ACC112 (cell line): ENCODE results near the gene CFAP47.
"Not testable (repeated sequence)": the region's sequence is repeated elsewhere in the genome, so short reads cannot be mapped to it uniquely, and the experiment has no call there.

Experiments
- H2AFZ ChIP-seq: fragments of 200-600 bp; sonication (generic); one replicate; pipeline ENCODE4 v1.6.0; 2017; ENCODE audit warnings: antibody characterized with exemption, low read length; ENCODE audit not compliant: unreplicated experiment
- H3K27ac ChIP-seq: fragments of 200-600 bp; sonication (generic); 2 replicates; pipeline ENCODE4 v1.5.1; 2014; ENCODE audit warnings: low read depth, mild to moderate bottlenecking, antibody characterized with exemption, low read length, moderate library complexity
- H3K27me3 ChIP-seq: fragments of 200-600 bp; sonication (generic); 2 replicates; pipeline ENCODE4 v1.6.1; 2014; ENCODE audit warnings: mild to moderate bottlenecking, antibody characterized with exemption, low read length, moderate library complexity, mixed read lengths; ENCODE audit not compliant: insufficient read depth
- H3K36me3 ChIP-seq: fragments of 200-600 bp; sonication (generic); 2 replicates; pipeline ENCODE4 v1.6.1; 2016; ENCODE audit warnings: mild to moderate bottlenecking, antibody characterized with exemption, low read length, moderate library complexity, mixed read lengths; ENCODE audit not compliant: insufficient read depth
- H3K4me1 ChIP-seq: fragments of 200-600 bp; sonication (generic); one replicate; pipeline ENCODE4 v1.6.1; 2016; ENCODE audit warnings: low read length, mixed read lengths; ENCODE audit not compliant: insufficient read depth, unreplicated experiment, control insufficient read depth
- H3K4me3 ChIP-seq: fragments of 200-600 bp; sonication (generic); 2 replicates; pipeline ENCODE4 v1.5.1; 2014; ENCODE audit warnings: mild to moderate bottlenecking, low read depth, low read length
- H3K79me2 ChIP-seq: fragments of 200-600 bp; sonication (generic); one replicate; pipeline ENCODE4 v1.6.0; 2016; ENCODE audit warnings: low read length; ENCODE audit not compliant: control insufficient read depth, unreplicated experiment, insufficient read depth

The CFAP47 gene

DNA sequence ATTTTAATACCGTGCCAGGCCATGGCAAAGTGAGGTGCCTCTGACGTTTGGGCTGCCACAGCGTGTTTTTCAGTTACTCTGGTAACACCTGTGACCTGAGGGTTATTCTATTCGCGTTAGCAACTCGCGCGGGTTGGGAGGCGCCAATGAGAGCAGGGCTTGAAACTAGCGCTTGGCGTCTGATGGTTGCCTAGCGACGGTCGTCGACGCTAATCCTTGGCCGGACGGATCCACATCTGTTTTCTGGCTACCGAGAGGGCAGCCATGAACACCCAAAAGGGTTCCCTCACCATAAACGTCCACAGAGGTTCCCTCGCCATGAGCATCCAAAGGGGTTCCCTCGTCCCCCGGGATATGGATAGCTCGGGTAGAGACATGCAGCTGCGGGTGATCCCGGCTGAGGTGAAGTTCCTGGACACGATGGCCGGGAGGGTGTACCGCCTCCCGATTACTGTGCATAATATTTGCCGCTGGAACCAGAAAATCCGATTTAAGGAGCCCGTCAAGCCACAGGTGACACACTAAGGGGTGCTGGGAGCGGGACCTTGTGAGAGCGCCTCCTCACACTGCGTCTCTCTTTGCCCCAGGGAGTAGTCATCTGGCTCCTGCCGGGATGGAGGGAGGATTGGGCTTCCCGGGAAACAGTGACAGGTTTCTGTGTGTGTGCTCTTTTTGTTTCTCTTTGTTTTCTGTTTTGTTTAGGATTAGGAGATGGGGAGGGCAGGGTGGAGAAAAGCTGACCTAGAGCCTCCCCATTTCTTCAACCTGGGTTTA is at the start of gene CFAP47:
Gene CFAP47, plus strand, starts transcription at position 199 of the 774 bp plus-strand sequence. Its CDS starts 66 bp downstream, at position 265.
- H3K27me3 ChIP-seq, result no peaks in the 10 kb centered on the region
- H3K4me3 ChIP-seq, result no peak within 1 kb of the TSS
- H2AFZ ChIP-seq, result no peak within 1 kb of the TSS
- H3K36me3 ChIP-seq, result no peaks in the 10 kb centered on the region
- H3K4me1 ChIP-seq, result no peaks in the 10 kb centered on the region
- no peaks in the 10 kb centered on the region for H3K79me2 ChIP-seq
- H3K27ac ChIP-seq, result no peak within 1 kb of the TSS

- no peak overlapping the region for H3K4me3 ChIP-seq
- no peaks in the 10 kb centered on the region for H3K27me3 ChIP-seq
- H3K36me3 ChIP-seq, result no peaks in the 10 kb centered on the region
- no peak overlapping the region for H3K27ac ChIP-seq
- H2AFZ ChIP-seq, result no peak overlapping the region
- H3K4me1 ChIP-seq, result no peaks in the 10 kb centered on the region
- H3K79me2 ChIP-seq, result no peaks in the 10 kb centered on the region
Observed at GRCh38 chrX:35880601-35881000, 38.9 kb upstream of the CFAP47 start.

GRCh38 chrX:35886135-35886534 is 33.4 kb upstream of the CFAP47 start:
- Histone ChIP-seq H3K4me3 (no peak overlapping the region), H3K4me1 (no peaks in the 10 kb centered on the region), H3K79me2 (no peaks in the 10 kb centered on the region)

GRCh38 chrX:35890699-35891098 is 28.8 kb upstream of the CFAP47 start:
- no peaks in the 10 kb centered on the region for H3K36me3 ChIP-seq
- no peak overlapping the region for H3K4me3 ChIP-seq
- H3K27me3 ChIP-seq, result no peaks in the 10 kb centered on the region
- H3K79me2 ChIP-seq, result no peaks in the 10 kb centered on the region
- no peak overlapping the region for H2AFZ ChIP-seq
- no peaks in the 10 kb centered on the region for H3K4me1 ChIP-seq
- no peak overlapping the region for H3K27ac ChIP-seq

More at GRCh38 chrX:35886135-35886534, 33.4 kb upstream of the CFAP47 start:
- Histone ChIP-seq H2AFZ (no peak overlapping the region), H3K36me3 (no peaks in the 10 kb centered on the region), H3K27ac (no peak overlapping the region), H3K27me3 (no peaks in the 10 kb centered on the region)

- not testable (repeated sequence) for H3K4me3 ChIP-seq, H3K27ac ChIP-seq, H3K79me2 ChIP-seq, H3K4me1 ChIP-seq, H2AFZ ChIP-seq, H3K27me3 ChIP-seq, H3K36me3 ChIP-seq
Observed at GRCh38 chrX:35986816-35987215, 67.3 kb downstream of the CFAP47 start.

GRCh38 chrX:36007207-36007606 is 87.7 kb downstream of the CFAP47 start:
- Histone ChIP-seq H3K36me3 (no peaks in the 10 kb centered on the region), H3K4me1 (no peaks in the 10 kb centered on the region), H2AFZ (no peak overlapping the region), H3K4me3 (no peak overlapping the region), H3K27ac (no peak overlapping the region), H3K79me2 (no peaks in the 10 kb centered on the region), H3K27me3 (no peaks in the 10 kb centered on the region)

DNA sequence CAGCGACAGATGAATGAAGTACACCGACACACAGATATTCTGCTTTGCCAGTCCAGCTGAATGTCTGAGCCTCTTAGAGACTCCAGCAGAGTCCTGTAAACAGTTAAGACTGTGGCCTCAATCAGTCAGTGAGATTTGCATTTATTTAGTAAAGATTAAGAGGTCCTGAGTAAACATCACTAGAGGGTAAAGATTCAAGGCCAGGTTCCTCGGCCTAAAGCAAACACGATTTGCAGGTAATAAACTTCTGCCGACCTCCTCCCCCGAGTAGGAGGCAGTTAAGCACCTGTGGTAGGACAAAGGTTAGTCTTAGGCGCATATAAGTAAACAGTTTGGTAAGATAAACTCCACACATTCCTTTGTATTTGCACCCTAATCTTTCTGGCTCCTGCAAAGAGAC is 99.6 kb downstream of the CFAP47 start:
- no peaks in the 10 kb centered on the region for H3K36me3 ChIP-seq
- H3K27ac ChIP-seq, result no peak overlapping the region
- no peak overlapping the region for H3K4me3 ChIP-seq
- no peaks in the 10 kb centered on the region for H3K79me2 ChIP-seq
- no peak overlapping the region for H2AFZ ChIP-seq
- H3K27me3 ChIP-seq, result no peaks in the 10 kb centered on the region
- H3K4me1 ChIP-seq, result no peaks in the 10 kb centered on the region

DNA sequence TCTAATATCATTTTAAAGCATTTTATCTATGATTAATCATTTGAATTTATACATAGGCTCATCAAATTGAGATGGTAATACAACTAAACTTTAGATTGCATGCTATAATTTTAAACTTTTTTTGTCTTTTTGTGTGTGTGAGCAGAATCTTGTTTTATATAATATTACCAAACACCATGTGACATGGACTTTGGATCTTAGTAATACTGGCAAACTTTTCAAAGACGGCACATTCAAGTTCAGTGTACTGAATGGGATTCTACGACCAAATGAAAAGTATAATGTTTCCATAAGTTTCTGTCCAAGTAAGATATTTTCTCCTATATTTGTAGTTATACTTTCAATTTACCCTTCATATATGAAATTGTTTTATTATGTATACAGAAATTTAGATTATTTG is 116.0 kb downstream of the CFAP47 start:
- no peaks in the 10 kb centered on the region for H3K27me3 ChIP-seq
- no peak overlapping the region for H3K4me3 ChIP-seq
- no peaks in the 10 kb centered on the region for H3K36me3 ChIP-seq
- no peaks in the 10 kb centered on the region for H3K79me2 ChIP-seq
- no peaks in the 10 kb centered on the region for H3K4me1 ChIP-seq
- no peak overlapping the region for H2AFZ ChIP-seq
- no peak overlapping the region for H3K27ac ChIP-seq

GRCh38 chrX:36062778-36063177 is 143.2 kb downstream of the CFAP47 start:
- no peaks in the 10 kb centered on the region for H3K79me2 ChIP-seq
- no peaks in the 10 kb centered on the region for H3K4me1 ChIP-seq
- H3K27ac ChIP-seq, result no peak overlapping the region
- no peak overlapping the region for H3K4me3 ChIP-seq
- no peak overlapping the region for H2AFZ ChIP-seq
- H3K27me3 ChIP-seq, result no peaks in the 10 kb centered on the region
- no peaks in the 10 kb centered on the region for H3K36me3 ChIP-seq

DNA sequence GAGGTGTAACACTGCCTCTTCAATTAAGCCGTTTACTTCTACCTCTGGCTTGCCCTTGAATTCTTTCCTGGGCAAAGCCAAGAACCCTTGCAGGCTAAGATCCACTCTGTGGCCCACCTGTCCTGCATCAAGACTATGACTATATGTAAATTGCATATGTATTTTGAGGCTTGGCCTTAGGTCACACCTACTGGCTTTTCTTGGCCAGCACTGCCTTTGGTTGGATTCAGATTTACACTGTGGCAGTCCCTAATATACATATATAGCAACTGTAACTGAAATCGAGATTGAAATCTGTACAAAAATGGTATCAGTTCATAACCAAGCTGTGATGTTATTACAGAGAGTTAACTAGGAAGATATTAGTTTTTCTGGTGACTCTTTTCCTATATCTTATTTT is 151.5 kb downstream of the CFAP47 start:
- Histone ChIP-seq H3K4me3 (no peak overlapping the region), H3K4me1 (no peaks in the 10 kb centered on the region), H2AFZ (no peak overlapping the region), H3K36me3 (no peaks in the 10 kb centered on the region), H3K79me2 (no peaks in the 10 kb centered on the region), H3K27ac (no peak overlapping the region), H3K27me3 (no peaks in the 10 kb centered on the region)

DNA sequence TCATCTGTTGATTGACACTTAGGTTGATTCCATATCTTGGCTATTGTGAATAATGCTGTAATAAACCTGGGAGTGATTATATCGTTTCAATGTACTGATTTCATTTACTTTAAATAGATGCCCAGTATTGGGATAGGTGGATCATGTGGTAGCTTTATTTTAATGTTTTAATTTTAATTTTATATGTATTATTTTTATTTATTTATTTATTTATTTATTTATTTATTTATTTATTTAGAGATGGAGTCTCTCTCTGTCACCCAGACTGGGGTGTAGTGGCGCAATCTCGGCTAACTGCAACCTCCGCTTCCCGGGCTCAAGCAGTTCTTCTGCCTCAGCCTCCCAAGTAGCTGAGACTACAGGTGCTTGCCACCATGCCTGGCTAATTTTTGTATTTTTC is 155.5 kb downstream of the CFAP47 start:
- H3K36me3 ChIP-seq, H2AFZ ChIP-seq, H3K27ac ChIP-seq, H3K27me3 ChIP-seq, H3K79me2 ChIP-seq, H3K4me1 ChIP-seq, H3K4me3 ChIP-seq: not testable (repeated sequence)
